Calu3 (cell line): ENCODE data around the gene SELENOS. TPM values are rescaled to one million over a fixed set of nuclear protein-coding genes. Genes with fewer than 3 reads are reported as not detected.
A peak's percentile ranks its signal among the peaks of the same experiment; 100 is the strongest.

Source experiments
- BruUV-seq: library from RNA; stranded (reverse); fragments of 400-500 nt; replicated peaks from 2 replicates; lab custom pipeline; 2021; lab: Mats Ljungman, UMichigan
- CTCF ChIA-PET: fragments of 300-600 bp; sonication (Branson Sonifier 250); formaldehyde crosslinking; loops from one replicate; lab custom pipeline; 2022; ENCODE audit warnings: antibody characterized with exemption; lab: Charles Lee
- DNase-seq: peaks from one replicate; pipeline ENCODE4 v3.0.0; 2022
- H3K27ac Mint-ChIP-seq: one replicate; pipeline ENCODE4 v1.8.0; 2022; ENCODE audit warnings: mixed read lengths; ENCODE audit not compliant: unreplicated experiment
- H3K27me3 Mint-ChIP-seq: one replicate; pipeline ENCODE4 v1.8.0; 2022; ENCODE audit warnings: mixed read lengths; ENCODE audit not compliant: unreplicated experiment
- H3K36me3 Mint-ChIP-seq: one replicate; pipeline ENCODE4 v1.8.0; 2022; ENCODE audit warnings: mild to moderate bottlenecking, moderate library complexity, mixed read lengths; ENCODE audit not compliant: insufficient read depth, unreplicated experiment
- H3K4me1 Mint-ChIP-seq: one replicate; pipeline ENCODE4 v1.8.0; 2022; ENCODE audit warnings: mild to moderate bottlenecking, low read depth, mixed read lengths; ENCODE audit not compliant: unreplicated experiment
- H3K4me3 Mint-ChIP-seq: one replicate; pipeline ENCODE4 v1.8.0; 2022; ENCODE audit warnings: mild to moderate bottlenecking, low read depth, moderate library complexity, mixed read lengths; ENCODE audit not compliant: unreplicated experiment
- H3K9me3 Mint-ChIP-seq: one replicate; pipeline ENCODE4 v1.8.0; 2022; ENCODE audit warnings: low read depth, mixed read lengths; ENCODE audit not compliant: unreplicated experiment
- intact Hi-C: fragments of 100-400 bp; cut with micrococcal nuclease; formaldehyde crosslinking; loops from one replicate; pipeline ENCODE4 v1.10.0; 2022; ENCODE audit not compliant: unreplicated experiment
- total RNA-seq: library from RNA; stranded (reverse); gene quantifications from 2 replicates; pipeline ENCODE4 v1.2.3, GENCODE V29; 2022
- TF ChIP-seq, protein P1 (sequence below): fragments of 200-600 bp; IDR thresholded peaks from one replicate; pipeline ENCODE4 v1.8.0; 2022; ENCODE audit warnings: antibody characterized with exemption; ENCODE audit not compliant: unreplicated experiment

SELENOS gene
- total RNA-seq, 1 experiment from 2014 or later: 85.0 TPM

DNA sequence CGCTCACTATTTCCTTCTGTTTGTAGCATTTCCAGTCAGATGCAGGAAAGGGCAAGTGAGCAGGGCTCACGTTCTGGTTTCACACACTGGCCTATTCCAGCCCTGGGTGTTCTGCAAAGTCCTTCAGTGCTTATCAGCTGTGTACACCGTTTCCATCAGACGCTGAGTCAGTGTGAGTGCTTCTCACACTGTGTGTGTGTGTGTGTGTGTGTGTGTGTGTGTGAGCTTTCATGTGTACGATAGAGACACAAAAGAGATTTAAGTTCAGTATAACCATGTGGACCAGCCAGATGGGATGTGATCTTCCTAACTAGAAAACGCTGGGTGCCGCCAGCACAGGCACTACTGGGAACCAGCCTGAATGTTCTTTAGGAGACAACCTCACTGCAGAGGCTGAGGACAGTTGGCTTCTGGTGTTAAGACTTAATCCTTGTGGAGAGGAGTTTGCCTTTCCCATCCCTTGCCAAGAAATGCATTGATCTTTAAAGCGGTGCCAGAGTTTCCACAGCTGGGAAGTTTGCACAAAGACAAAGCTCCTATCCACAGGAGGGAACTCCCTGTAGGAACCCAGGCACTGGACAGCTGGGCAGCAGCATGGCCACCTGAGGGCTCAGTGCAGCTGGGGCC lies 21.6 kb downstream of the SELENOS start:
- H3K9me3 Mint-ChIP-seq: no peaks in the 10 kb centered on the region
- H3K4me1 Mint-ChIP-seq: no peaks in the 10 kb centered on the region
- no peak for DNase-seq
- intact Hi-C loops: loop anchor here (5.0 to 10.0 kb wide), 3 partner anchors 223 to 628 kb away; no protein-coding TSS in a partner anchor
- H3K4me3 Mint-ChIP-seq: no peak overlapping the region
- no TSS peak for BruUV-seq
- CTCF ChIA-PET: interaction anchor here (1.0 to 1.1 kb wide), 2 partner anchors 247 to 250 kb away, joined by 3 read pairs; no protein-coding TSS in a partner anchor
- TF ChIP-seq, protein P1, sequence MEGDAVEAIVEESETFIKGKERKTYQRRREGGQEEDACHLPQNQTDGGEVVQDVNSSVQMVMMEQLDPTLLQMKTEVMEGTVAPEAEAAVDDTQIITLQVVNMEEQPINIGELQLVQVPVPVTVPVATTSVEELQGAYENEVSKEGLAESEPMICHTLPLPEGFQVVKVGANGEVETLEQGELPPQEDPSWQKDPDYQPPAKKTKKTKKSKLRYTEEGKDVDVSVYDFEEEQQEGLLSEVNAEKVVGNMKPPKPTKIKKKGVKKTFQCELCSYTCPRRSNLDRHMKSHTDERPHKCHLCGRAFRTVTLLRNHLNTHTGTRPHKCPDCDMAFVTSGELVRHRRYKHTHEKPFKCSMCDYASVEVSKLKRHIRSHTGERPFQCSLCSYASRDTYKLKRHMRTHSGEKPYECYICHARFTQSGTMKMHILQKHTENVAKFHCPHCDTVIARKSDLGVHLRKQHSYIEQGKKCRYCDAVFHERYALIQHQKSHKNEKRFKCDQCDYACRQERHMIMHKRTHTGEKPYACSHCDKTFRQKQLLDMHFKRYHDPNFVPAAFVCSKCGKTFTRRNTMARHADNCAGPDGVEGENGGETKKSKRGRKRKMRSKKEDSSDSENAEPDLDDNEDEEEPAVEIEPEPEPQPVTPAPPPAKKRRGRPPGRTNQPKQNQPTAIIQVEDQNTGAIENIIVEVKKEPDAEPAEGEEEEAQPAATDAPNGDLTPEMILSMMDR: no peak
- H3K27me3 Mint-ChIP-seq: peaks cover 37% of the 10 kb centered on the region
- peaks cover 16% of the 10 kb centered on the region for H3K36me3 Mint-ChIP-seq
- H3K27ac Mint-ChIP-seq: no peak overlapping the region

DNA sequence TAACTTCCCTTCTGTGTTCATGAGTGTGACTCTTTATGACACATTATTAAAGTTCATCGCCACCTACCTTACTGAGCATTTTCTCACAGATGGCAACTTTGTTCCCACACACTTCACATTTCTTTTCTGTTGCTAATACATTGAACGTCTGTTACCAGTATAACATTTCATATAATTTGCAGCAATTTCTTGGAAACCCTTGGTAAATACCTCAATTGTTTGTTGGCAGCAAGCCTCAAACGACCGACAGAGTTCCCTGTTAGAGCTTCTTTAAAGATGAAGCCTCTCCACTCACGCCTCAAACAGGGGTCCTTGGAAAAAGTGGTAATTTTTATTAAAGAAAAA lies 22.3 kb downstream of the SELENOS start:
- H3K36me3 Mint-ChIP-seq: peaks cover 23% of the 10 kb centered on the region
- H3K27ac Mint-ChIP-seq: no peak overlapping the region
- no peak overlapping the region for H3K4me3 Mint-ChIP-seq
- H3K4me1 Mint-ChIP-seq: peaks cover 6% of the 10 kb centered on the region
- peaks cover 32% of the 10 kb centered on the region for H3K27me3 Mint-ChIP-seq
- no TSS peak for BruUV-seq
- no peaks in the 10 kb centered on the region for H3K9me3 Mint-ChIP-seq
- DNase-seq: no peak
- TF ChIP-seq, protein P1: no peak
- intact Hi-C loops: loop anchor here (5.0 to 10.0 kb wide), 3 partner anchors 223 to 628 kb away; no protein-coding TSS in a partner anchor
- CTCF ChIA-PET: interaction anchor here (1.0 kb wide), 1 partner anchor 246 kb away, joined by 3 read pairs; no protein-coding TSS in a partner anchor

DNA sequence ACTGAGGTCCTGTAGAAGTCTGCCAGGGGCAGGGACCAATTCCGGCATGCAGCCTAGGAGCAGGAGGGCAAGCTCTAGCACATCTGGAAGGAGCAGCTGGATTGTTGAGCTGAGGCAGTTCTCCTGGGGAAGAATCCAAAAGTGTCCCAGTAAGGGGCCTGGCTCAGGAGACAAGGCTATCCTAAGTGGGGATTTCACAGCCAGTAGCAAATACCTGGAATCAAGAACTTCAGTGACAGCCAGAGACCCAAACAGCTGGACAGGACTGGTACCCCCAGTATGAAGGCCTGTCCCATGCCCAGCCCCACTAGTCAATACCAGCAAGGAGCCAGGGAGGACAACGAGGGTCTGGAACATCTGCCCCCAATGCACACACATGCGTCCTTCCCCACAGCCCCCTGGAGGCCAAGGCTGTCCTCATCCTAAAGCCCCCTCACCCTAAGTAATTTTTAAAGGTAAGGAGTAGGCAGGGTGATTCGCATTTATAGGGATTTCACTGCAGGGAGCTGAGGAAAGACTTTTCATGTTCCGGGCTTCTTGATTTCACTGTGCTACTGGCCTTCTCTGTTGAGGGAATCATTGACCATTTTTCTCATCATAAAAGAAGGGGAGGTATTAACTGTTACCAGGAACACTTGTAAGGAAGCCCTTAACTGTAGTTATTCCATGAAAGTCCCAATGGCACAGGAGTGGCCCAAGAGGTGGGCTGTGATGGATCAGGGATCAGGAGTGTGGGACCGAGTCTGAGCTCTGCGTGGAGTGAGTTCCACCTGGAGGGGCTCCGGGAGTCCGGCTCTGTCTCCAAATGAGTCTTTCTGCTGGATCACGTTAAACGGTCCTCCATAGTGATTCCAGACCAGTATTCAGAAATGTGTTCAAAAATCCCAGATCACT lies 22.9 kb downstream of the SELENOS start:
- no peak for DNase-seq
- H3K27ac Mint-ChIP-seq: no peak overlapping the region
- intact Hi-C loops: loop anchor here (5.0 to 10.0 kb wide), 4 partner anchors 87 to 627 kb away; no protein-coding TSS in a partner anchor
- no peak overlapping the region for H3K4me3 Mint-ChIP-seq
- peaks cover 11% of the 10 kb centered on the region for H3K4me1 Mint-ChIP-seq
- CTCF ChIA-PET: interaction anchor here (0.6 kb wide), 1 partner anchor 243 kb away, joined by 3 read pairs; no protein-coding TSS in a partner anchor
- peaks cover 26% of the 10 kb centered on the region for H3K27me3 Mint-ChIP-seq
- H3K36me3 Mint-ChIP-seq: peaks cover 27% of the 10 kb centered on the region
- TF ChIP-seq, protein P1: no peak
- no TSS peak for BruUV-seq
- no peaks in the 10 kb centered on the region for H3K9me3 Mint-ChIP-seq

DNA sequence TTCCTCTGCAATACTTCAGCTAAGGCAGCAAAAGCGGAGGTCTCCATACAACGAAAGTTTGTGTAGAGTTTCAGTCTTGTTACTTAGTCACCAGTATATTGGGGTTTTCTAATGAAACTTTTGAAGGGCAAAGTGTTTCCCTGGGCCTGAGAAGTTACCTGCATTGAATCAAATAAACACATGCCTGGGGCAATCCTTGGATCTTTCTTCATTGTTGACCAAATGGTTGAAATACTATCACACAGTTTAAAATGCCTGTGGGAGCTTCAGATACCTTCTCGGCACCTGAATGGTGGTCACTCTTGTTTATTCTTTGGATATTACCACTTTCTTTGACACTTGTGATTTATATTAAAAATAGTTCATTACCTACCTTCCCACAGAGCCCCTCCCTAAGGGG lies 24.4 kb downstream of the SELENOS start:
- no peak for DNase-seq
- H3K4me1 Mint-ChIP-seq: peaks cover 11% of the 10 kb centered on the region
- intact Hi-C loops: loop anchor here (5.0 to 10.0 kb wide), 2 partner anchors 86 to 328 kb away; no protein-coding TSS in a partner anchor
- CTCF ChIA-PET: no interaction called here
- peak overlapping the region; percentile 64 for H3K27ac Mint-ChIP-seq
- TSS peak; percentile 65 for BruUV-seq
- H3K4me3 Mint-ChIP-seq: peak overlapping the region; percentile 83
- peaks cover 28% of the 10 kb centered on the region for H3K36me3 Mint-ChIP-seq
- H3K27me3 Mint-ChIP-seq: peaks cover 14% of the 10 kb centered on the region
- H3K9me3 Mint-ChIP-seq: no peaks in the 10 kb centered on the region
- TF ChIP-seq, protein P1: no peak
